K562 (cell line): ENCODE results near the gene CD160. TPM values are rescaled to one million over a fixed set of nuclear protein-coding genes. Genes with fewer than 3 reads are reported as not detected.
A peak's percentile ranks its signal among the peaks of the same experiment; 100 is the strongest.

Experiments used
- ATAC-seq: fragments of 200-7000 bp; cut with Tn5 transposase; 3 replicates; pipeline ENCODE4 v1.9.1; 2020; ENCODE audit warnings: moderate library complexity
- BruUV-seq: library from RNA; stranded (reverse); fragments of 400-500 nt; replicated peaks from 2 replicates; lab custom pipeline; 2021; lab: Mats Ljungman, UMichigan
- CTCF ChIA-PET: fragments of 300-600 bp; formaldehyde crosslinking; extraction: SDS; loops from one replicate; lab custom pipeline; 2021; ENCODE audit warnings: low intra/inter-chr PET ratio; lab: Yijun Ruan, JAX
- POLR2A ChIA-PET: fragments of 300-600, 350-650 bp; sonication (Branson Sonifier 250); formaldehyde crosslinking; extraction: SDS; loops from one replicate; lab custom pipeline; 2021; ENCODE audit warnings: antibody characterized with exemption, inconsistent platforms; lab: Yijun Ruan, JAX
- DNase-seq, 4 experiments: peaks; one replicate each; pipeline versions ENCODE4 v3.0.0 to v3.0.0-alpha.2; 2011 to 2018; ENCODE audit warnings: low spot score in 3 of 4, mixed read lengths in 3 of 4; ENCODE audit errors: extremely low read depth in 1 of 4
- FAIRE-seq: peaks from 2 replicates; lab custom pipeline; 2011; peaks lifted over from hg19 to GRCh38; lab: Jason Lieb, UNC
- H2AFZ ChIP-seq: 2 replicates; pipeline ENCODE4 v1.6.0; 2011; ENCODE audit warnings: low read depth, low read length, control low read depth, inconsistent platforms
- H3K27ac ChIP-seq: fragments of 200-600 bp; 3 replicates; pipeline ENCODE4 v1.8.0; 2011; ENCODE audit warnings: low read depth, mild to moderate bottlenecking, control low read depth, inconsistent platforms, low read length, moderate library complexity, mixed read lengths; ENCODE audit errors: extremely low read depth
- H3K27me3 ChIP-seq, 2 experiments: fragments of 300-600 bp in 1 of 2; 2 replicates in 1 of 2; 3 replicates in 1 of 2; pipeline versions ENCODE4 v1.6.0 to v1.8.0; 2011; ENCODE audit warnings: inconsistent platforms in 2 of 2, low read length in 2 of 2, mild to moderate bottlenecking in 1 of 2, mixed read lengths in 1 of 2, moderate library complexity in 1 of 2; ENCODE audit not compliant: control insufficient read depth in 2 of 2, insufficient read depth in 2 of 2
- H3K36me3 ChIP-seq: fragments of 300-600 bp; 3 replicates; pipeline ENCODE4 v1.8.0; 2011; ENCODE audit warnings: mild to moderate bottlenecking, low read length, inconsistent platforms; ENCODE audit not compliant: control insufficient read depth, insufficient read depth
- H3K4me1 ChIP-seq, 2 experiments: fragments of 200-600 bp in 1 of 2; replicated peaks in 1 of 2; 2 replicates in 1 of 2; 3 replicates in 1 of 2; pipeline versions ENCODE4 v1.5.1 to v1.8.0; 2011; ENCODE audit warnings: inconsistent platforms in 2 of 2, low read length in 2 of 2, mild to moderate bottlenecking in 1 of 2, mixed read lengths in 1 of 2, moderate library complexity in 1 of 2; ENCODE audit not compliant: control insufficient read depth in 2 of 2, insufficient read depth in 2 of 2
- H3K4me2 ChIP-seq: 2 replicates; pipeline ENCODE4 v1.6.1; 2011; ENCODE audit warnings: low read length, control low read depth, inconsistent platforms, mixed read lengths; ENCODE audit not compliant: insufficient read depth
- H3K4me3 ChIP-seq: fragments of 200-600 bp; sonication (generic), shearing (Covaris generic); 2 replicates; pipeline ENCODE4 v1.5.1; 2016; ENCODE audit warnings: control low read depth, inconsistent platforms
- H3K79me2 ChIP-seq: fragments of 200-600 bp; 3 replicates; pipeline ENCODE4 v1.8.0; 2011; ENCODE audit warnings: low read length, inconsistent platforms; ENCODE audit not compliant: control insufficient read depth, insufficient read depth
- H3K9ac ChIP-seq, 2 experiments: 2 replicates each; pipeline versions ENCODE4 v1.6.0 to v1.6.1; 2011; ENCODE audit warnings: low read depth in 2 of 2, low read length in 2 of 2, control low read depth in 1 of 2, inconsistent platforms in 1 of 2, mild to moderate bottlenecking in 1 of 2, mixed read lengths in 1 of 2; ENCODE audit not compliant: insufficient read depth in 1 of 2
- H3K9me1 ChIP-seq: one replicate; pipeline ENCODE4 v1.6.0; 2011; ENCODE audit warnings: inconsistent platforms, mild to moderate bottlenecking, low read length, moderate library complexity; ENCODE audit not compliant: control insufficient read depth, insufficient read depth
- H3K9me3 ChIP-seq: replicated peaks from 2 replicates; pipeline ENCODE4 v1.5.1; 2011; ENCODE audit warnings: low read depth, low read length, inconsistent platforms; ENCODE audit not compliant: control insufficient read depth, insufficient read depth
- H4K20me1 ChIP-seq: replicated peaks from 2 replicates; pipeline ENCODE4 v1.6.1; 2011; ENCODE audit warnings: low read length, inconsistent platforms, mixed read lengths; ENCODE audit not compliant: control insufficient read depth, insufficient read depth
- ARID2 ChIP-seq: fragments of 450-650 bp; IDR thresholded peaks from 2 replicates; pipeline ENCODE4 v1.6.1; 2017; ENCODE audit warnings: antibody characterized with exemption, mild to moderate bottlenecking
- CREB3L1 ChIP-seq: fragments of 450-650 bp; IDR thresholded peaks from 2 replicates; pipeline ENCODE4 v1.6.1; 2014; ENCODE audit warnings: low read depth, mild to moderate bottlenecking, moderate library complexity, borderline replicate concordance
- CTCF ChIP-seq, 3 experiments: IDR thresholded peaks in 2 of 3; conservative IDR thresholded peaks in 1 of 3; 2 replicates each; pipeline ENCODE4 v1.5.1; 2011 to 2012; ENCODE audit warnings: low read length in 3 of 3, mild to moderate bottlenecking in 3 of 3, control low read depth in 2 of 3, improper control_type of control experiment in 1 of 3, inconsistent platforms in 1 of 3, low read depth in 1 of 3, mixed read lengths in 1 of 3, moderate library complexity in 1 of 3; ENCODE audit not compliant: insufficient read depth in 2 of 3
- HDAC1 ChIP-seq, 2 experiments: fragments of 450-650 bp; IDR thresholded peaks; 2 replicates each; pipeline ENCODE4 v1.6.1; 2016 to 2017; ENCODE audit warnings: inconsistent platforms in 1 of 2, mild to moderate bottlenecking in 1 of 2, moderate library complexity in 1 of 2
- MCM3 ChIP-seq: fragments of 450-650 bp; IDR thresholded peaks from 2 replicates; pipeline ENCODE4 v1.6.1; 2016
- PML ChIP-seq: IDR thresholded peaks from 2 replicates; pipeline ENCODE4 v1.6.1; 2012; ENCODE audit warnings: low read length, inconsistent platforms
- PTBP1 ChIP-seq: fragments of 200-400 bp; formaldehyde crosslinking; IDR thresholded peaks from 2 replicates; pipeline ENCODE4 v1.6.1; 2017; ENCODE audit warnings: low read depth, low read length
- TCF15 ChIP-seq: fragments of 250-450 bp; sonication (Bioruptor Pico); IDR thresholded peaks from 2 replicates; pipeline ENCODE4 v1.8.0; 2022; ENCODE audit warnings: moderate library complexity, mild to moderate bottlenecking, inconsistent platforms
- USF1 ChIP-seq: sonication (generic); formaldehyde crosslinking; IDR thresholded peaks from 2 replicates; pipeline ENCODE4 v1.9.0; 2022; ENCODE audit warnings: mild to moderate bottlenecking, missing genetic modification reagents
- ZNF395 ChIP-seq: fragments of 200-800 bp; sonication (Bioruptor generic); IDR thresholded peaks from 2 replicates; pipeline ENCODE4 v1.6.1; 2017; ENCODE audit warnings: missing genetic modification characterization, missing compliant biosample characterization
- WGBS: fragments of 100-300 bp; shearing (Covaris generic); methylation state at CpG from one replicate; pipeline ENCODE4 v1.1.6; 2016; ENCODE audit warnings: low coverage, mixed read lengths; ENCODE audit not compliant: insufficient coverage; ENCODE audit errors: missing lambda C conversion rate; 5-methylcytosine and 5-hydroxymethylcytosine counted together
- in situ Hi-C: fragments of 300-500 bp; cut with MboI; formaldehyde crosslinking; loops from 4 replicates; pipeline ENCODE4 v1.15.0; 2018; ENCODE audit warnings: inconsistent platforms, mixed read lengths
- intact Hi-C: fragments of 100-400 bp; cut with micrococcal nuclease; formaldehyde crosslinking; loops from 2 replicates; pipeline ENCODE4 v1.14.2; 2022
- polyA plus RNA-seq, 8 experiments: library from polyadenylated mRNA; depleted of rRNA in 4 of 8; stranded (reverse) in 5 of 8; unstranded in 3 of 8; fragments of >200 nt; fragmentation: Nextera tagmentation in 2 of 8; fragmentation: Illumina TruSeq in 1 of 8; extraction: Ambion mirVana in 2 of 8; extraction: Trizol in 1 of 8; gene quantifications; 2 replicates each; pipeline versions ENCODE4 v1.2.1 to v1.2.3, GENCODE V29; 2011 to 2014; ENCODE audit warnings: inconsistent platforms in 1 of 8, missing spikeins in 1 of 8
- total RNA-seq, 7 experiments: library from RNA; depleted of rRNA in 6 of 7; stranded (reverse); fragments of >200 nt in 6 of 7; fragmentation: Illumina TruSeq in 2 of 7; extraction: Trizol in 2 of 7; gene quantifications; 2 replicates each; pipeline versions ENCODE4 v1.2.1 to v1.2.3, GENCODE V29; 2011 to 2021; ENCODE audit warnings: low replicate concordance in 1 of 7

Gene CD160
- total and polyA plus RNA-seq, 9 of the 15 experiments (the other 6 are each of a cell fraction or from before 2014, with no cell fraction given) = 0.01 TPM; not detected in 8

GRCh38 chr1:145730900-145731299 is 11.6 kb downstream of the CD160 start:
- no peak overlapping the region for H3K4me2 ChIP-seq
- H3K9ac ChIP-seq = no peak overlapping the region
- H3K9me1 ChIP-seq = no peaks in the 10 kb centered on the region
- intact Hi-C loops (no loop called here), in situ Hi-C loops (no loop called here)
- no peaks in the 10 kb centered on the region for H3K79me2 ChIP-seq
- H4K20me1 ChIP-seq = no peaks in the 10 kb centered on the region
- no peak for TF ChIP-seq TCF15 (CRISPR knock-in tag)
- 0 out of 6 replicates have a peak, but pooled peaks of 1 of the 3 experiments have one; percentile 18 for TF ChIP-seq CTCF (IDR thresholded peaks at IDR 0.05 in 2 of 3, conservative IDR thresholded peaks at IDR 0.05 in 1 of 3; ENCODE audit: insufficient read depth in 2 of 3, low read depth in 1 of 3, low read length in 3 of 3)
- 0 out of 3 replicates have a peak, but pooled peaks have one; percentile 39 for ATAC-seq
- DNase-seq = no peak
- ChIA-PET CTCF (no interaction called here), POLR2A (no interaction called here)
- no peak overlapping the region for H2AFZ ChIP-seq
- no peaks in the 10 kb centered on the region for H3K36me3 ChIP-seq
- no peak overlapping the region for H3K27ac ChIP-seq
- H3K4me3 ChIP-seq = no peak overlapping the region
- 79% methylated on average over 3 of the region's 3 CpGs for WGBS
- no peaks in the 10 kb centered on the region for H3K9me3 ChIP-seq
- peaks cover 0 to 5% of the 10 kb centered on the region in 2 experiments; a peak in 1 of 5 replicates for H3K4me1 ChIP-seq
- H3K27me3 ChIP-seq = no peaks in the 10 kb centered on the region
- no TSS peak for BruUV-seq
- no peak for FAIRE-seq

GRCh38 chr1:145736191-145736590 is 16.9 kb downstream of the CD160 start:
- no peak overlapping the region for H3K27ac ChIP-seq
- no peak overlapping the region for H3K4me2 ChIP-seq
- DNase-seq (no peak), FAIRE-seq (no peak), ATAC-seq (no peak)
- intact Hi-C loops (no loop called here), in situ Hi-C loops (no loop called here)
- no peaks in the 10 kb centered on the region for H3K79me2 ChIP-seq
- no peaks in the 10 kb centered on the region for H3K9me1 ChIP-seq
- 100% methylated on average over 1 of the region's 1 CpG for WGBS
- no peaks in the 10 kb centered on the region for H3K9me3 ChIP-seq
- no TSS peak for BruUV-seq
- H3K27me3 ChIP-seq = no peaks in the 10 kb centered on the region
- H2AFZ ChIP-seq = no peak overlapping the region
- H3K4me3 ChIP-seq = no peak overlapping the region
- ChIA-PET POLR2A (no interaction called here), CTCF (no interaction called here)
- H4K20me1 ChIP-seq = no peaks in the 10 kb centered on the region
- H3K36me3 ChIP-seq = 0 out of 3 replicates have a peak, but pooled peaks cover 2% of the 10 kb centered on the region
- H3K9ac ChIP-seq = no peak overlapping the region
- no peaks in the 10 kb centered on the region for H3K4me1 ChIP-seq
- TF ChIP-seq USF1 = no peak
- TF ChIP-seq HDAC1 (IDR thresholded peaks at IDR 0.05) = no peak
- TF ChIP-seq ZNF395 = no peak
- no peak for TF ChIP-seq ARID2
- TF ChIP-seq CREB3L1 = no peak
- no peak for TF ChIP-seq PTBP1
- TF ChIP-seq MCM3 = no peak
- TF ChIP-seq PML = no peak
